CD4-positive, CD25-positive, alpha-beta regulatory T cell (primary cell): ENCODE data around the gene CIAO1. TPM values are rescaled to one million over a fixed set of nuclear protein-coding genes. Genes with fewer than 3 reads are reported as not detected.
A peak's percentile ranks its signal among the peaks of the same experiment; 100 is the strongest.

Experiments used
- ATAC-seq, 2 donors: fragments of 150-1000 bp; cut with Tn5 transposase; one replicate each; pipeline ENCODE4 v1.10.0; 2021; ENCODE audit warnings: low read depth in 2 of 2, moderate number of reproducible peaks in 2 of 2, moderate library complexity in 1 of 2
- DNase-seq, 3 donors: peaks; one replicate each; pipeline versions ENCODE4 v3.0.0 to v3.0.0-alpha.2; 2012 to 2022; ENCODE audit warnings: mixed read lengths in 1 of 3
- H3K27ac ChIP-seq: one replicate; pipeline ENCODE4 v1.7.0; 2013; ENCODE audit warnings: mild to moderate bottlenecking, low read length; ENCODE audit not compliant: insufficient read depth, poor library complexity, severe bottlenecking
- H3K27me3 ChIP-seq: one replicate; pipeline ENCODE4 v1.7.0; 2013; ENCODE audit warnings: low read length; ENCODE audit not compliant: control insufficient read depth, insufficient read depth
- H3K36me3 ChIP-seq: one replicate; pipeline ENCODE4 v1.7.0; 2013; ENCODE audit warnings: mild to moderate bottlenecking, low read length, moderate library complexity; ENCODE audit not compliant: control insufficient read depth, insufficient read depth
- H3K4me1 ChIP-seq: 2 replicates; pipeline ENCODE4 v1.7.0; 2013; ENCODE audit warnings: mild to moderate bottlenecking, low read length; ENCODE audit not compliant: insufficient read depth, control insufficient read depth, poor library complexity, severe bottlenecking
- H3K4me3 ChIP-seq: one replicate; pipeline ENCODE4 v1.7.0; 2013; ENCODE audit warnings: low read depth, mild to moderate bottlenecking, low read length, moderate library complexity
- H3K9me3 ChIP-seq, 2 experiments: 1 replicate in 1 of 2; 2 replicates in 1 of 2; pipeline ENCODE4 v1.7.0; 2013; ENCODE audit warnings: low read length in 2 of 2, mild to moderate bottlenecking in 1 of 2, moderate library complexity in 1 of 2; ENCODE audit not compliant: control insufficient read depth in 2 of 2
- H3K27ac Mint-ChIP-seq, 3 donors: one replicate each; pipeline ENCODE4 v1.8.0; 2020 to 2022; ENCODE audit warnings: mild to moderate bottlenecking in 3 of 3, mixed read lengths in 3 of 3, moderate library complexity in 2 of 3
- H3K27me3 Mint-ChIP-seq: one replicate; pipeline ENCODE4 v1.8.0; 2022; ENCODE audit warnings: mild to moderate bottlenecking, mixed read lengths
- H3K36me3 Mint-ChIP-seq: one replicate; pipeline ENCODE4 v1.8.0; 2020; ENCODE audit warnings: mixed read lengths
- H3K4me1 Mint-ChIP-seq, 4 donors: one replicate each; pipeline ENCODE4 v1.8.0; 2020 to 2022; ENCODE audit warnings: mixed read lengths in 4 of 4, mild to moderate bottlenecking in 1 of 4
- H3K4me3 Mint-ChIP-seq, 4 donors: one replicate each; pipeline ENCODE4 v1.8.0; 2020 to 2022; ENCODE audit warnings: mild to moderate bottlenecking in 4 of 4, mixed read lengths in 4 of 4, moderate library complexity in 3 of 4
- H3K9me3 Mint-ChIP-seq, 7 donors: one replicate each; pipeline ENCODE4 v1.8.0; 2020 to 2022; ENCODE audit warnings: mixed read lengths in 7 of 7, mild to moderate bottlenecking in 3 of 7, moderate library complexity in 2 of 7
- polyA plus RNA-seq, 4 donors: library from polyadenylated mRNA; unstranded; fragments of 300-500 nt; fragmentation: Illumina TruSeq; gene quantifications; one replicate each; pipeline ENCODE4 v1.2.3, GENCODE V29; 2021
- total RNA-seq: library from RNA; stranded (reverse); gene quantifications from one replicate; pipeline ENCODE4 v1.2.3, GENCODE V29; 2022

CIAO1 gene
- total and polyA plus RNA-seq, 5 donors from 2014 or later = 60.3 to 102 (median 90.0) TPM

GRCh38 chr2:96305979-96306308 is 39.9 kb downstream of the CIAO1 start:
- Mint-ChIP-seq H3K27ac (peak overlapping the region; percentile 99 to 100 (median 99)), H3K9me3 (no peaks in the 10 kb centered on the region), H3K4me1 (peaks cover 32 to 62% (median 49%) of the 10 kb centered on the region in 4 donors), H3K36me3 (peaks cover 35% of the 10 kb centered on the region), H3K27me3 (no peaks in the 10 kb centered on the region), H3K4me3 (peak overlapping the region; percentile 96 to 100 (median 98))
- Histone ChIP-seq H3K36me3 (peaks cover 30% of the 10 kb centered on the region), H3K9me3 (no peaks in the 10 kb centered on the region), H3K27ac (peak overlapping the region; percentile 97), H3K4me1 (peaks cover 45% of the 10 kb centered on the region), H3K4me3 (peak overlapping the region; percentile 90), H3K27me3 (no peaks in the 10 kb centered on the region)
- DNase-seq (no peak), ATAC-seq (no peak)

GRCh38 chr2:96306370-96306769 is 40.3 kb downstream of the CIAO1 start:
- Histone ChIP-seq H3K4me1 (peaks cover 45% of the 10 kb centered on the region), H3K36me3 (peaks cover 26% of the 10 kb centered on the region), H3K4me3 (peak overlapping the region; percentile 90), H3K9me3 (no peaks in the 10 kb centered on the region), H3K27ac (peak overlapping the region; percentile 97), H3K27me3 (no peaks in the 10 kb centered on the region)
- Mint-ChIP-seq H3K4me1 (peaks cover 28 to 57% (median 46%) of the 10 kb centered on the region in 4 donors), H3K27me3 (no peaks in the 10 kb centered on the region), H3K4me3 (peak overlapping the region; percentile 96 to 100 (median 98)), H3K36me3 (peaks cover 31% of the 10 kb centered on the region), H3K9me3 (no peaks in the 10 kb centered on the region), H3K27ac (peak overlapping the region; percentile 99 to 100 (median 99))
- no peak for ATAC-seq
- DNase-seq = no peak

GRCh38 chr2:96308248-96308647 is 42.2 kb downstream of the CIAO1 start:
- Mint-ChIP-seq H3K27me3 (no peaks in the 10 kb centered on the region), H3K9me3 (no peaks in the 10 kb centered on the region), H3K4me3 (no peak overlapping the region), H3K36me3 (peaks cover 12% of the 10 kb centered on the region), H3K4me1 (peaks cover 16 to 44% (median 31%) of the 10 kb centered on the region in 4 donors), H3K27ac (peak overlapping the region in 1 of 3 donors; percentile 72)
- Histone ChIP-seq H3K4me1 (peaks cover 28% of the 10 kb centered on the region), H3K27ac (no peak overlapping the region), H3K27me3 (no peaks in the 10 kb centered on the region), H3K36me3 (peaks cover 7% of the 10 kb centered on the region), H3K4me3 (no peak overlapping the region), H3K9me3 (no peaks in the 10 kb centered on the region)
- no peak for ATAC-seq
- DNase-seq = no peak

GRCh38 chr2:96315005-96315399 is 49.0 kb downstream of the CIAO1 start:
- peak overlapping the region in 2 of 3 donors; percentile 41 to 88 for H3K27ac Mint-ChIP-seq
- peaks cover 7 to 37% (median 22%) of the 10 kb centered on the region in 4 donors for H3K4me1 Mint-ChIP-seq
- peaks cover 3% of the 10 kb centered on the region for H3K36me3 Mint-ChIP-seq
- Histone ChIP-seq H3K27ac (no peak overlapping the region), H3K27me3 (no peaks in the 10 kb centered on the region), H3K9me3 (no peaks in the 10 kb centered on the region), H3K4me3 (no peak overlapping the region), H3K36me3 (no peaks in the 10 kb centered on the region), H3K4me1 (peaks cover 26% of the 10 kb centered on the region)
- no peaks in the 10 kb centered on the region for H3K9me3 Mint-ChIP-seq
- DNase-seq (no peak), ATAC-seq (no peak)
- H3K27me3 Mint-ChIP-seq = no peaks in the 10 kb centered on the region
- peak overlapping the region in 1 of 4 donors; percentile 72 for H3K4me3 Mint-ChIP-seq

GRCh38 chr2:96315400-96316071 is 49.5 kb downstream of the CIAO1 start:
- Mint-ChIP-seq H3K9me3 (no peaks in the 10 kb centered on the region), H3K36me3 (peaks cover 3% of the 10 kb centered on the region), H3K4me3 (peak overlapping the region; percentile 35 to 72 (median 51)), H3K4me1 (peaks cover 7 to 38% (median 22%) of the 10 kb centered on the region in 4 donors), H3K27ac (peak overlapping the region; percentile 41 to 88 (median 42)), H3K27me3 (no peaks in the 10 kb centered on the region)
- H3K9me3 ChIP-seq = no peaks in the 10 kb centered on the region
- peak overlapping the region; percentile 41 for H3K4me3 ChIP-seq
- DNase-seq = peak in 1 of 3 donors; percentile 44
- ATAC-seq = peak; percentile 41 to 43
- no peaks in the 10 kb centered on the region for H3K36me3 ChIP-seq
- H3K4me1 ChIP-seq = peaks cover 28% of the 10 kb centered on the region
- no peaks in the 10 kb centered on the region for H3K27me3 ChIP-seq
- no peak overlapping the region for H3K27ac ChIP-seq

GRCh38 chr2:96316999-96317398 is 51.0 kb downstream of the CIAO1 start:
- H3K4me1 Mint-ChIP-seq = peaks cover 9 to 51% (median 27%) of the 10 kb centered on the region in 4 donors
- Histone ChIP-seq H3K4me1 (peaks cover 41% of the 10 kb centered on the region), H3K27ac (no peak overlapping the region)

GRCh38 chr2:96317584-96317997 is 51.6 kb downstream of the CIAO1 start:
- no peaks in the 10 kb centered on the region for H3K9me3 ChIP-seq
- Mint-ChIP-seq H3K27me3 (no peaks in the 10 kb centered on the region), H3K4me1 (peaks cover 9 to 48% (median 27%) of the 10 kb centered on the region in 4 donors), H3K4me3 (peak overlapping the region; percentile 51 to 77 (median 64)), H3K36me3 (peaks cover 3% of the 10 kb centered on the region), H3K9me3 (no peaks in the 10 kb centered on the region), H3K27ac (peak overlapping the region in 1 of 3 donors; percentile 89)
- peaks cover 44% of the 10 kb centered on the region for H3K4me1 ChIP-seq
- H3K36me3 ChIP-seq = no peaks in the 10 kb centered on the region
- ATAC-seq (no peak), DNase-seq (no peak)
- no peak overlapping the region for H3K4me3 ChIP-seq
- H3K27ac ChIP-seq = no peak overlapping the region
- H3K27me3 ChIP-seq = no peaks in the 10 kb centered on the region

More at GRCh38 chr2:96316999-96317398, 51.0 kb downstream of the CIAO1 start:
- no peaks in the 10 kb centered on the region for H3K9me3 Mint-ChIP-seq
- H3K4me3 Mint-ChIP-seq = peak overlapping the region in 2 of 4 donors; percentile 15 to 68
- Histone ChIP-seq H3K4me3 (no peak overlapping the region), H3K36me3 (no peaks in the 10 kb centered on the region), H3K27me3 (no peaks in the 10 kb centered on the region), H3K9me3 (no peaks in the 10 kb centered on the region)
- peaks cover 3% of the 10 kb centered on the region for H3K36me3 Mint-ChIP-seq
- H3K27me3 Mint-ChIP-seq = no peaks in the 10 kb centered on the region
- DNase-seq = no peak
- H3K27ac Mint-ChIP-seq = peak overlapping the region in 1 of 3 donors; percentile 78
- ATAC-seq = no peak

- Histone ChIP-seq H3K27me3 (no peaks in the 10 kb centered on the region), H3K4me1 (peaks cover 44% of the 10 kb centered on the region), H3K36me3 (no peaks in the 10 kb centered on the region), H3K27ac (peak overlapping the region; percentile 14), H3K4me3 (peak overlapping the region; percentile 69), H3K9me3 (no peaks in the 10 kb centered on the region)
- H3K9me3 Mint-ChIP-seq = no peaks in the 10 kb centered on the region
- no peaks in the 10 kb centered on the region for H3K27me3 Mint-ChIP-seq
- H3K4me3 Mint-ChIP-seq = peak overlapping the region; percentile 25 to 86 (median 48)
- no peak for ATAC-seq
- no peak for DNase-seq
- H3K4me1 Mint-ChIP-seq = peaks cover 9 to 53% (median 26%) of the 10 kb centered on the region in 4 donors
- peak overlapping the region in 1 of 3 donors; percentile 88 for H3K27ac Mint-ChIP-seq
- H3K36me3 Mint-ChIP-seq = peaks cover 3% of the 10 kb centered on the region
Measured at GRCh38 chr2:96318723-96319122, 52.7 kb downstream of the CIAO1 start.
